ENCODE measurements around the gene ARTN.

DNA sequence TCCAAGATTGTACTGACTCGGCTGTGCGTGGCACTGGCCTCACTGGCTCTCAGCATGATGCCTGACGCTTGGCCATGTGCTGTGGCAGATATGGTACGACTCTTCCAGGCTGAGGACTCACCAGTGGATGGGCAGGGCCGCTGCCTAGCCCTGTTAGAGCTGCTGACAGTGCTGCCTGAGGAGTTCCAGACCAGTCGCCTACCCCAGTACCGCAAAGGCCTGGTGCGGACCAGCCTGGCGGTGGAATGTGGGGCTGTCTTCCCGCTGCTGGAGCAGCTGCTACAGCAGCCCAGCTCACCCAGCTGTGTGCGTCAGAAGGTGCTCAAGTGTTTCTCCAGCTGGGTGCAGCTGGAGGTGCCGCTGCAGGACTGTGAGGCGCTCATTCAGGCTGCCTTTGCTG lies 16.1 kb downstream of the ARTN start:
- TF ChIP-seq CTCF (conservative IDR thresholded peaks at IDR 0.05; ENCODE audit: low read length) (no peak), EZH2phosphoT487 (IDR thresholded peaks at IDR 0.05; ENCODE audit: borderline replicate concordance) (no peak)

Data from Loucy (cell line).